GM21447 (cell line): Measurements from ENCODE around the gene ZNF326.
"Not testable (repeated sequence)": the region's sequence is repeated elsewhere in the genome, so short reads cannot be mapped to it uniquely, and the experiment has no call there.

Experiments used
- ATAC-seq: cut with Tn5 transposase; IDR thresholded peaks from one replicate; pipeline ENCODE4 v1.9.1; 2021; ENCODE audit not compliant: unreplicated experiment

ZNF326 gene

DNA sequence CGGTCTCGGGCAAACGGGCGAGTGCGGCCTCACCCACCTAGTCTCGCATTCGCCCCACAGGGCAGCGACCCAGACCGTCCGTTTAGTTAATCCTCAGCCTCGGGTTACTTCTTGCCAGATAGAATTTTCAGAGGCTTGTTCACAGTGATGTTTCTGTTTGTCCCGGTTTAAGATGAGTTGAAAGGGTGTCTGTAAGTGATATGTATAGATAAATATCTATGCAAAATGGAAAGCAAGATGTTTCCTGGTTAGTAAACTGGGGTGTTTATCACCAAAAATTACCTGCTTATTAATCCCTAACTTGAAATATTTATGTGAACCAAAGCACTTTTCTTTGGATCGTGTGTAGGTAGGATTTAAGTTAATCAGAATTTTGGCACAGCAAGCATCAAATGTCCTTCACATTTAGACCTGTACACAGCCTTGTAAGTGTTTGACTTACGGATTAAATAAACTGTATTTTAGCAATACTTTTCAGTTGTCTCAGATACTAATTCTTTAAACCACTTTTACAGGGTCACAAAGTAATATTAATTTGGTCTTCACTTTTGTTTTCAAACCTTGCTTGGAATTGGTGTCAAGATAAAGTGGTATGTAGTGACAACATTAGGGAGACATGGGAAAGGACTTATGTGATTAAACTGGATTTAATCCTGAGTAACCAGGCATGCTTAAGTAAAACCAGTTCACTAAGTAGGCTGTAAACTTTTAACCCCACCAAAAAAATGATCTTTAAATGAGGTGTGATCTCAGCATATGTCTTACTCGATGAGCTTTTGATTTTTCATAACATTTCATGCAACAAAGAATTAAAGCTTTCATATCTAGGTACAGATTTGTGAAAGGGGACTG is 914 bp downstream of the ZNF326 start:
- ATAC-seq, result no peak

- no peak for ATAC-seq
Observed at GRCh38 chr1:89996450-89997110, 1.7 kb downstream of the ZNF326 start.

DNA sequence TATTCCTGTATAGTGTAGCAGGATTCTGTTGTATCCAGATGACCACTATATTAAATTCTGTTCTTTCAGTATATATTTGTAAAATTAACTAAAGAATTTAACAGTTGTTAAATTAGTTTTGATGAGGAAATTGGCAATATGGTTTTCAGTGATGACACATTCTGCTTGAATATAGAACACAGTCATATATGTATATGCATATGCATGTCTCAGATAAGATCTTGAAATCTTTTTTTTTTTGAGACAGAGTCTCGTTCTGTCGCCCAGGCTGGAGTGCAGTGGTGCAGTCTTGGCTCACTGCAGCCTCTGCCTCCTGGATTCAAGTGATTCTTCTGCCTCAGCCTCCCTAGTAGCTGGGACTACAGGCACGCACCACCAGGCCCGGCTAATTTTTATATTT is 2.2 kb downstream of the ZNF326 start:
- ATAC-seq, result not testable (repeated sequence)

GRCh38 chr1:89998306-89998705 is 3.4 kb downstream of the ZNF326 start:
- ATAC-seq, result no peak

DNA sequence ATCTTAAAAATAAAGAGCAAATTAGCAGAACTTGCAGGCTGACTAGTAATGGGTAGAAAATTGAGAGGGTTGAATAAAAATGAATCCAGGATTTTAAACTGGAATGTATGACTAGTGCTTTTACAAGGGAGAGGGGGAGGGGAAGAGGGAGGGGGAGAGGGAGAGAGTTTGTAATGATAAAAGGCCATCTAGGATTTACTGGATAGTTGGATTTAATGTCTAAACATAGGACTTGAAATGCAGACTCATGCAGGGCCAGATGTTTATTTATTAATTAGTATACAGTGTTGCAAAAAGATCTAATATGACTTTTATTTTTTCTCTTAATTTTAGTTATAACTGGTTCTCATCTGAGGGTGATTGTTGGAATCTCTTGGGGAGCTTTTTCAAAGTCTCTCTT is 4.3 kb downstream of the ZNF326 start:
- ATAC-seq, result no peak

- ATAC-seq, result no peak
Observed at GRCh38 chr1:89999628-90000027, 4.7 kb downstream of the ZNF326 start.

GRCh38 chr1:90000934-90001676 is 6.2 kb downstream of the ZNF326 start:
- no peak for ATAC-seq

DNA sequence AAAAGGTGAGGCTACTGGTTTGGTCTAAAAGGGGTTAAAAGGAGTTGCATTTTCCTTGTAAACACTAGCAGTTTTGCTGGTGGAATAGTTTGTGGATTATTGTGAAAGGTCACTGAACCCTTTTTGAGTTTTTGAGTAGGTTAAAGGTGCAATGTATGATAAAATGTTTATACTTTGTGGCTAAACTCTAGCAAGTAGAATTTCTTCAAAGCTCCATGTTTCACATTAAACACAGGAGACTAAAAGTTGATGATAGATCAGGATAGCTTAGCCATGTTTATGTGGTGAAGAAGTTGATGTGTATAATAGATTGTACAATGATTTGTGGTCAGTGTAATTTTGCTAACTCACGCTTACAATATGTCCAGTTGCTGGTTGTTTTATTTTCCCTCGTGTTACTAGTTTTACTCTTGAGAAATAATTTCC is 13.1 kb downstream of the ZNF326 start:
- no peak for ATAC-seq

- ATAC-seq, result no peak
Observed at GRCh38 chr1:90012300-90012699, 17.4 kb downstream of the ZNF326 start.

GRCh38 chr1:90023691-90024090 is 28.8 kb downstream of the ZNF326 start:
- no peak for ATAC-seq

DNA sequence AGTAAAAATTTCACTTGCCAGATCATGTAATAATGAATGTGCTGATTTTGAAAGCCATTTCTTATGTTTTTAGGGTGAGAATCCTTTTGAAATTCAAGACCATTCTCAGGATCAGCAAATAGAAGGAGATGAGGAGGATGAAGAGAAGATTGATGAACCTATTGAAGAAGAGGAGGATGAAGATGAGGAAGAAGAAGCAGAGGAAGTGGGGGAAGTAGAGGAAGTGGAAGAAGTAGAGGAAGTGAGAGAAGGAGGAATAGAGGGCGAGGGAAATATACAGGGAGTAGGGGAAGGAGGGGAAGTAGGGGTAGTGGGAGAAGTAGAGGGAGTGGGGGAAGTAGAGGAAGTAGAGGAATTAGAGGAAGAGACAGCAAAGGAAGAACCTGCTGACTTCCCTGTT is 32.4 kb downstream of the ZNF326 start:
- no peak for ATAC-seq

GRCh38 chr1:90039652-90040051 is 44.7 kb downstream of the ZNF326 start:
- no peak for ATAC-seq

DNA sequence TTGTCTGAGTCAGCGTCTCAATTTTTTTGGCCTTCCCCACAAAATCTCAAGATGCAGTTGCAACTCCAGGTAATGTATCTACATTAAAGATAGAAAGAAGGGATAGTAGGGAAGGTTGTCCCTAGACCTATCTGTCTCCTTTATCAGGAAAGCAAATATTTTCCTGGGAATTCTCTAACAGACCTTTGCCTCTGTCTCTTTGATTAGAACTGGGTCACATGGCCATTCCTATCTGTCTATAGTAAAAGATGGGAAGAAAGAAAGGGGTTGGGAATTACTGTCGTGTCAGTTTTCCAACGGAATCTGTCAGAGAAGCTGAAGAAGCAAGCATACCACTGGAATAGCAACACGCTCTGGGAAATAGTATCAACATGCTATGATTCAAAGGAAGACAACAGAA is 48.7 kb downstream of the ZNF326 start:
- ATAC-seq, result no peak

- no peak for ATAC-seq
Observed at GRCh38 chr1:90044346-90044745, 49.4 kb downstream of the ZNF326 start.

DNA sequence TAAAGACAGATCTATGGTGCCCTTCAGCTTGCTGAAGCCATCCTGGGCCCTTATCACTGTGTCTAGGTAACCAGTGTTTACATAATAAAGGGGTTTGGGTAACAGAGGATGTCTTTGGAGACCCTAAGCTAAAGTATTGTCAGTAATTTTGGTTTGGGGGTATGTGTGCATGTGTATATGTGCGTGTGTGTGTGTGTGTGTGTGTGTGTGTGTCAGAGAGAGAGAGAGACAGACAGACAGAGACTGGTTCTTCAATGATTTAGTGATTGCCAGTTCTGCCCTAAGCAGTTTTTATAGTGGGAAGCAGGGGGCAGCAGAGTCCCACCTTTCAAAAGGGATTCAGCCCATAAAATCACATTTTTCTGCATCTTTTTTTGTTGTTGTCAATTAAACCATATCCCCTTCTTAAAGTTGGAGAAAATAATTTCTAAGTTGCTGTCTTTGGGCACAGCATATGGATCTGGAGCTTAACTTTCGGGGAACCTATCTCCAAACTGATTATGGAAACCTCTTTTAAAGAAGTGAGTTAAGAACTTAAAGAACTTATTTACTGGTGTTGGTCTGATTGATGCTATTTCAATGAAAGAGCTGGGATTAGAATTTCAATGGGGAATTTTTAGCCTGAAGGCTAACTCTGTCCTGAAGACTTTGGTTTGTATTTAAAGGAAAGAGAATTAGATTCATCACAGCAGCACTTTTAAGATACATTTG is 51.1 kb downstream of the ZNF326 start:
- ATAC-seq, result no peak

DNA sequence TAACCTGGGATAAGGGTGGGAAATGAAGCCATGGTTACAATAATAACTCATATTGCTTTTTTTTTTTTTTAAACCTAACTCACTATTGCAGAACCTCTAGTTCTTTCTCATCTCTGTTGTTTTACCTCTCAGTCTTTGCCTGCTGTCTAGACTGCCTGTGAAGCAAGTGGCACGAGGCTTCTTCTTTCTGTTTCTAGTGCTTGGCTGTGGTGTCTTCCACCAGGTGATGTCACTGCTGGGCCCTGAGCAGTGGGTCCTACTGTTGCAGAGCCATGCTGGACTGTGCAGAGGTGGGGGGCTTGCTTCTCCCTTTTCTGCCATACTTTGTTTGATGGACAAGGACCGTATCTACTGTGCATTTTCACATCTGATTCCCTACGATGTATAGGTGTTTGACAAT is 51.7 kb downstream of the ZNF326 start:
- no peak for ATAC-seq

GRCh38 chr1:90048043-90048442 is 53.1 kb downstream of the ZNF326 start:
- ATAC-seq, result no peak

- not testable (repeated sequence) for ATAC-seq
Observed at GRCh38 chr1:90062700-90063643, 68.1 kb downstream of the ZNF326 start.

DNA sequence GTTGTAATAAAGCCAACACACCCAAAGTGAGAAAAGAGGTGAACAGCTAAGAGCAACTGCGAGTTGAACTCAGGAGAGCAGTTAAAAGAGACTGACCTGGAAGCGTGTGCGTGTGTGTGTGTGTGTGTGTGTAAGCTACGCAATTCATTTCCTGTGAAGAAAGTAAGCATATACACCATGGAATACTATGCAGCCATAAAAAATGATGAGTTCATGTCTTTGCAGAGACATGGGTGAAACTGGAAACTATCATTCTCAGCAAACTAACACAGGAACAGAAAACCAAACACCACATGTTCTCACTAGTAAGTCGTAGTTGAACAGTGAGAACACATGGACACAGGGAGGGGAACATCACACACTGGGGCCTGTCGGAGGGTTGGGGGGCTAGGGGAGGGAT is 69.2 kb downstream of the ZNF326 start:
- not testable (repeated sequence) for ATAC-seq
